HG03565 (cell line): ENCODE measurements around the gene CPNE4.

Experiments used
- ATAC-seq: cut with Tn5 transposase; IDR thresholded peaks from one replicate; pipeline ENCODE4 v1.9.1; 2021; ENCODE audit warnings: mild to moderate bottlenecking, moderate library complexity; ENCODE audit not compliant: unreplicated experiment

Gene CPNE4

GRCh38 chr3:132017137-132017536, 17.7 kb downstream of the CPNE4 start:
- ATAC-seq, result no peak

DNA sequence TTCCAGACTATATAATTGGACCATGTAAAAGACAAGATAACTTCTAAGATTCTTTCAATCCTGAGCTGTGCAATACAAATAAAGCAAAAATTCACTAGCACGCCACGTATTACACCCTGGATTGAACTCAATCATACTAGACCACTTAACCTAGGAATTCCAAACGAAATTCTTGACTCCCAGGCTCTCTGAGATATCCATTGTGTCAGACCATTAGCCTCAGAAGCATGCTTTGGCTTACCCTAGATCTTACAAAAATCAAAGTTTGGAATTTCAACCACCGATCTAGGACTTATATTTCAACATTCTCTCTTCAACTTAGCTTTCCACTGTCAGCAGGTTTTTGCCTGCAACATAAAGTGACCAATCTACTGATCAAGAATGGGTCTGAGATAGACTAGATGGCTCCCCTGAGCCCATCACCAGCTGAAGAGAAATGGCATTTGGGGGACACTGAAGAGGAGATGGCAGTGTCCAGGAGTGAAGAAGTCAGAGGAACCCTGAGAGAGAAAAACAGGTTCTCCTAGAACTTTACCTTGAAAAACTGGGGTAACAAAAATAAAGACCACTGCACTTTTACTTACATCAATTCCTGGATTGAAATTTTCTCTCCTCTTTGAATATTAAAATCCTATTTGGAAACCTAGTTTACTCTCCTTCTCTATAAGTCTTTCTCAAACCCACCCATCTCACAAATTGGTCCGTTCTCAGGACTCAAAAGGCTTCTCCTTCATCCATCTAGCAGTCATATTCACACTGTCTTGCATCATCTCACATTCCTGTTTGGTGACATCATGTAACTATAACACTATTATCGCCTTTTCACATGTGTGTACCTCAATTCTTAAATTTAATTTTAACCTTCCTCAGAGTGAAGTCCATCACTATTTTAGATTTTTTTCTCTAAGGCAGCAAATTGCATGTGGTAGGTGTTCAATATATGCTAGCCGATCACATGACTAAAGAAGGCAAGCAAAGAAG, 18.5 kb downstream of the CPNE4 start:
- ATAC-seq, result no peak

GRCh38 chr3:132014105-132014504, 20.7 kb downstream of the CPNE4 start:
- no peak for ATAC-seq

DNA sequence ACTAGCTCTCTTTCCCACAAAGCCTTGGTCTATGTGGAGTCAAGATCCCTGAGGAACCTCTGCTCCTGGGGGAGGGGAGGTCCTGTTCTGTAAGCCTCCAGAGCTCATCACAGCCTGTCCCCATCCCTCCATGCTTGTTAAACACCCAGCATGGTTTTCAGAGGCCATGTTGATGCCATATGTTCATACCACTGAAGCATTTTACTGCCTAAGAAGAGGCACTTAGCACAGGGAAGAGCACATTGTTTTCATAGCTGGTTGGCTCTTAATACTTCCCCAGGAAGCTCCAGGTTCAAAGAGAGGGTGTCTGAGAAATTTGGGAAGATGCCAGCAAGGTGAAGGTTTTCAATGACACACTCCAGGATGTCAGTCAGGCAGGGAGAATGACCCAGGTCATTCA, 25.6 kb downstream of the CPNE4 start:
- ATAC-seq, result no peak

DNA sequence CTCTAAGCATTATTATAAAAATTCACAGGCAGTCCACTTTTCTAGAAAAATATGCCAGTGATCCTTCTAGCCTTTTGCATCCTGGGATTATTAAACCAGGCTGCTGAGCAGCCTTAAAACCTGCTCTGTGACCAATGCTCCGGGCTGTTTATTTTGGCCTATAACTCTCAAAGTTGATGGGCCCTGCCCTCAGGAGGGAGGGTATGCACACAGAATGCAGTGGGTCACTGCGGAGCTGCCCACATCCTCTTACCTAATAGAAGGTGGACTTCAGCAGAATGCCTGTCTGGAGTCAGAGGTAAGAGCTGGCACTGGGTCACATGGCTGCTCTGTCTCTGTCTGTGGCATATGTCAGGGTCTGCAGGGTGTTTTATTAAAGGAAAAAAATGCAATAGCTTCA, 26.0 kb downstream of the CPNE4 start:
- no peak for ATAC-seq

- no peak for ATAC-seq
These were observed 27.2 kb downstream of the CPNE4 start for GRCh38 chr3:132007617-132008016.

DNA sequence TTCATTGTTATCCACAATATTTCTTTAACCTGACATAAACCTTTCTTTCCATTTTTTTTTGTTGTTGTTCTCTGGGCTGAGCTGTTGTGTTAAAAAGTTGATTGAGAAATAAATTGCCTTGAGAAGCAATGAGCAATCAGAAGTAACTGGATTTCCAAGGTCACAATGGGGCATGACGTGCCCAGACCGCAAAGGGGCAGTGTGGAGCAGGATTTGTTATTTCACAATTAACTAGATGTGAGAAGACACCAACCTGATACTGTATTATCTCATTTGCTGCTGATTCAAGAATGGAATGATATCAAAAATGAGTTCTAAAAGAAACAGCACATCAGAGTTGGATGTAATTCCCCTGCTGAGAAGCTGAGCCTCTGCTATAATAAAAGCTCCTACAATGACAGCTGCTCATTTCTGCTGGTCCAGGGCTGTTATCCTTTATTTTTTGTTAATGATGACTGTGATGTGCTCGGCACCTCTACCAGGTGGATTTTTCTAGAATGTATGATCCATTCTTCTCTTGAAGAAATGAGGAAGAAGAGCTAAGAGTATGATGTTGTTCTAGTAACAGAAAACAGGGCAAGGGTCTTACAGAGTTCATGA, 28.1 kb downstream of the CPNE4 start:
- peak; percentile 51 for ATAC-seq

DNA sequence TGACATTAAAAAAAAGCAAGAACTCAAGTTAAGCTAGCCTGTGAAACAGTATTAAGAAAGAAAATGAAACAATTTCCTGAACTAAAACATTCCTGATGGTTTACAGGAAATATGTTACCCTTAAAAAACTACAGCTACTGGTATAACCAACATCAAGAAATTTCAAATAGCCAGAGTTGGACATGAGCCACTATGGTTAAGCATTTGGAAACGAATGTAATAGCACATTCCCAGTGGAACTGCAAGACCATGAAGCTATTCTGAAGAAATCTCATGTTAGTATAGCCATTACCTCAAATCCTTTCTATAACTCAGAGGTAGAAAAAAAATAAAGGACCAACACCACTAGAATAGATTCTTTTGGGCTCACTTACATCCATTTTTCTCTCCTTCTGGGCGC, 30.2 kb downstream of the CPNE4 start:
- no peak for ATAC-seq

DNA sequence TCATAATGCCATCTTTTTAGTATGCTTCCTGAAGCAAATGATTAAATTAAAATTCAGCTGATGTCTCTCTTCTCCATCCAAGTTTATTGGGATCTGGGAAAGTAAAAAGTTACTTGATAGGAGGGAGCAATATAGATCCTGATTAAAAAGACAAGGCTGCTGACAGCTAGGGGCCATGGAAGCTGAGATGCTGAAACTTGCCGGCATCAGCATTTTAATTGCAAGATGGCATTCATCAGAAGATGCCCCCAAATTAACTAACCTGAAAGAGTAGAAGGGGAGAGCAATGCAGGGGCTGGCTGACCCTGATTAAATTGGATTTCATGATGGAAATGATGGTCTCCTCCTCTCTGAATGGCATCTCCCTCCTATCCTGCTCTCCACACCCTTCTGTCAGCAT, 31.1 kb downstream of the CPNE4 start:
- no peak for ATAC-seq

DNA sequence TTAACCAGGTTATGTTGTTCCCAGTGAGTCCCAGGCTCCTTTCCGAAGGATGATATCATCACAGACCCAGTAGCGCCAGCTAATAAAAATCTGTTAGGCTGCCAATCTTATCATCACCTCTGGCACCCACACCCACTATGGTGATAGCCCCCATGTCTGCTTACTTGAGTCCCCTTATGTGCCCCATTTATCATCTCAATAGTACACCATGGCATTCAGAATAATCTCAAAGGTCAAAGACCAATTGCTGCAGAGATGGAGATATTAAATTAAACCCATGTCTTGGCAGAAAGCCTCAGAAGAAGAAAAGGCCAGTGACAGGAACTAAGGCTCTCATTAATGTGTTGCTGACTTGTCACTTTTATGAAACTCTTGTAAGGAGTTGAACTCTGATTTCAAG, 32.8 kb downstream of the CPNE4 start:
- ATAC-seq, result no peak

GRCh38 chr3:132001036-132001435, 33.8 kb downstream of the CPNE4 start:
- no peak for ATAC-seq

DNA sequence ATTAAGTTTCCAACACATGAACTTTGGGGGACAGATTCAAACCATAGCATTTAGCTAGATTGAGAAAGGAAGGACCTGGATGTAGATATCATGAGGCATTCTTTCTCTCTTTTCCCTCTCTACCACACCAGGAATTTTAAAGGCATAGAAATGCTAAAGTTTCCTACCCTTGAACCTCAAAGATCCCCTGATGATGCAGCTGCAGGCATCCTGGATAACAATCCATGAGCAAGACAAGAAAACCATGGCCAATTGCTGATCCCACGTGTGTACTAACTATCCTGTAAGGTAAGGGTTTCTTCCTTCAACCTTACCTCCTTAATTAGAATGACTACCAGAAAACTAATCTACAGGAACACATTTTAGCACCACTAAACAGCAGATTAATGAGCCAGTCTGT, 36.8 kb downstream of the CPNE4 start:
- ATAC-seq, result no peak

DNA sequence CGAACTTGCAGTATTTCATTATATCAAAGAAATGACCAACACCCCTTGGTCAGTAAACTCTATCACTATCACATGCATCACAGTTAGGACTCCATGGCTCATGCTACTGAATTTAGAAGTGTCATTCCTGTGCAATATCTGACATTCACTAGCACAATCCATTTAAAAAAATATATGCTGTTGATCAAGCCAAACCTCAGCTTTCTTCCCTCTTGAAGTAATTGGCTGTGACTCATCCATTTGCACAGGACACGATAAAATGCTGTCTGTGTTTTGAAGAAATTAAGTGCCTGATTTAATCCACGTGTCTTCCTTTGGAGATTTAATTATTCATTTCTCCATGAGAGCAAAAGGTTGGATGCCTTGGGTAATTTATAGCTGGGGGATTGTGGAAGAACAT, 38.9 kb downstream of the CPNE4 start:
- ATAC-seq, result no peak

DNA sequence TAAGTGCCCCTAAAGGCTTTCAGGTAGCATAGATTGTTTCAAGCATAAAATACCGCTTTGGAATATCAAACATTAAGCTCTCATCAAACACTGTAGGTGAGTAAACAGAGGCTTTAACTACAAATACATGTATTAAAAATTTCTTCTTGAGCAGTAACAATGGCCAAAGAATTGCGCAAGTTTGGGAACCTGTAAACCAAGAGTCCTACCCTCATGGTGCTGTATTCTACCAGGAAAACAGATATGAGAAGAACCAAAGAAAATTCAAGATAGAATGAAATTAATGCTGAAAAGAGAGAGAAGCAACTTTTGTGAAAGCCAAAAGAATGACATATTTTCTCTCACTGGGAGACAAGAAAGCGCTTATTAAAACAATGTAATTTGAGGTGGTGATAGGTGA, 45.5 kb downstream of the CPNE4 start:
- no peak for ATAC-seq

DNA sequence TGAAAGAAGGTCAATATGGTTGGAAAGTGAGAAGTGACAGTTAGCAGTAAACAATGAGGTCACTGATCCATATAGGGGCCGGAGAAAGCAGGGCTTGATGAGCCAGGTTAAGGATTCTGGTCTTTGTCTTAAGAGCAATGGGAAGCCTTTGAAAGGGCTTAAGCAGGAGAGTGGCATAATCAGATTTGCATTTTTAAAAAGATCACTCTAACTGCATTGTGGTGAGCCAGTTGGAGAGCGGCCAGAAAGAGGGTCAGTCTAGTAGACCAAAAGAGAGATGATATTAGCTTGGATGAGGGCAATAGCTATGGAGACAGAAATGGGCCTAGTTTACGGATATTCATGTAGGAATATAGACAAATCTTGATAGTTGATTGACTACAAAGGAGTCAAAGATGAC, 46.6 kb downstream of the CPNE4 start:
- ATAC-seq, result no peak

- ATAC-seq, result no peak
These were observed 51.1 kb downstream of the CPNE4 start for GRCh38 chr3:131983689-131984088.

DNA sequence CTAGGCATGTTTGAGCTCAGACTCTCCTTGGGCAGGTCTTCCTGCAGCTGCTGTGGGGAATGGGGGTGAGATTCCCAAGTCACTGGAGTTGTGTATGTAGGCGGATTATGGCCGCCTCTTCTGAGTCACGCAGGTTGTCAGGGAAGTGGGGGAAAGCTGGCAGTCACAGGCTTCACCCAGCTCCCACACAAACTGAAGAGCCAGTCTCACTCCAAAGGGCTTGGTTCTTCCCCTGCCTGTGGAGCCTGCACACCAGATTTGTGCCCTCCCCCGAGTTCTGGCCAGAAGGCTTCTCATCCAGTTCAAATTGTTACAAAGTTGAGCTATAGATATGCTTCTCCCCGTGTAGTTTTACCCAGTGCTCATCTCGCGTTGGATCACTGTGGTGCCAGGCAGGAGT, 53.5 kb downstream of the CPNE4 start:
- ATAC-seq, result no peak

- ATAC-seq, result no peak
These were observed 58.4 kb downstream of the CPNE4 start for GRCh38 chr3:131976448-131976847.

DNA sequence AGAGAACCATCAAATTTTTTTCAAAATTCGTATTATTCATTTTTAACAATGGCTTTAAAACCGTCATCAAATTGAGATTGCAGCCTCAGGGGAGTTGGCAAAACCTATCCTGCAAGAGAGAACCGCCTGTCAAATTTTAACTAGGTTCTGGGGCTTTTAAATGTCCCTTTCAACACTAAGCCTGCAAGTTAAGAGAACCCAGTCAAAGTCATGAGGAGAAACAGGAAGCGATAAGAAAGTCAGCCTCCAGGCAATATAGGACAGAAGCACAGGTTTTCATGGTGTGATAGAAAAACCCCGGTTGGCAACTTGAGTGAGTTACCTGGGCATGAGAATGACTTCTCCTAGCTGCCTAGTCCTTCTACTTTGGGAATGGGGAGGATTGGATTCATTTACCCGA, 59.8 kb downstream of the CPNE4 start:
- ATAC-seq, result no peak

GRCh38 chr3:131973731-131974130, 61.1 kb downstream of the CPNE4 start:
- no peak for ATAC-seq

- no peak for ATAC-seq
These were observed 62.3 kb downstream of the CPNE4 start for GRCh38 chr3:131972550-131972949.

DNA sequence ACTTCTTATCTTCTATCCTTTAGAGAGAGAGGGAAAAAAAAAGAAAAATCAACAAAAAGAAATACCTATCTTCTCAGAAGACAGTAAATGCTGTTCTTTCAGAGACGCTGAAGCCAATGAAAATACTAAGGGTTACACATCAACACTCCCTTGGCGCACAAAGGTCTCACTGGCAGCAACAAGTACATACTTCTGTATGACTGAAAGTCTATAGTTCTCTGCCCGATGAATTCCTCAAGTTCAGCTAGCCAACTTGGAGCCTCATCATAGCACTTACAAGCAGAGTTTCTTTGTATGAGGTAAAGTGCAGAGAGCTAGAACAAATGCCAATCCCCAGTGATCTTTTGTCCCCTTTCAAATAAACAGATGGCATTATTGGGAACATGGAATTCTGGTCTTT, 62.7 kb downstream of the CPNE4 start:
- no peak for ATAC-seq
